Embryonic facial prominence (tissue), 1 donor: ENCODE data around the gene PILRA.

ENCODE experiments used
- DNase-seq: peaks from one replicate; pipeline ENCODE4 v3.0.0-alpha.2; 2016; ENCODE audit errors: extremely low spot score

Gene PILRA

GRCh38 chr7:100411101-100411500 lies 37.8 kb downstream of the PILRA start:
- DNase-seq, result no peak

- DNase-seq, result no peak
Observed at GRCh38 chr7:100413346-100413745, 40.1 kb downstream of the PILRA start.

GRCh38 chr7:100413889-100414288 lies 40.6 kb downstream of the PILRA start:
- DNase-seq, result no peak

GRCh38 chr7:100415448-100415847 lies 42.2 kb downstream of the PILRA start:
- no peak for DNase-seq

- DNase-seq, result no peak
Observed at GRCh38 chr7:100418930-100419659, 45.8 kb downstream of the PILRA start.

- DNase-seq, result no peak
Observed at GRCh38 chr7:100419660-100420226, 46.5 kb downstream of the PILRA start.

- DNase-seq, result no peak
Observed at GRCh38 chr7:100423315-100423714, 50.0 kb downstream of the PILRA start.

DNA sequence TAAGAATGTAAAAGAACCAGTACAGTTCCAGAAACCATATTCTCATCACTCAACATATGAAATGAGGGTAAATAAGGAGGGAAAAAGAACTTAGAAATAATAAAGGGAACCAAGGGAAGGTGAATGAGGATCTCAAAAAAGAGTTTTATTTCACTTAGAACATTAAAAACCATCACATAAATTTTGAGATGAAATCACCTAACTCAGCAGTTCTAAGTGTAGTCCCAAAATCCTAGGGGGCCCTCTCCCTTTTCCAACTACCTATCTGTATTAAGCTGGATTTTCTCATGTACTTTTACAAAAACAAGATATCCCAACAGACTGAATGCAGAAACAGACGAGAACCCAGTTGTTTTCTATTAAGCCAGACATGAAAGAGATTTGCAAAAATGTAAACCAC lies 52.1 kb downstream of the PILRA start:
- DNase-seq, result no peak

- no peak for DNase-seq
Observed at GRCh38 chr7:100426516-100426915, 53.2 kb downstream of the PILRA start.

- no peak for DNase-seq
Observed at GRCh38 chr7:100427762-100428198, 54.5 kb downstream of the PILRA start.

GRCh38 chr7:100428199-100428966 lies 55.1 kb downstream of the PILRA start, which contains the start of gene ZCWPW1:
TSS of gene ZCWPW1 (minus strand) at chr7:100428703. CDS start at chr7:100420649, 8,054 bp downstream.
- DNase-seq, result peak; percentile 89

DNA sequence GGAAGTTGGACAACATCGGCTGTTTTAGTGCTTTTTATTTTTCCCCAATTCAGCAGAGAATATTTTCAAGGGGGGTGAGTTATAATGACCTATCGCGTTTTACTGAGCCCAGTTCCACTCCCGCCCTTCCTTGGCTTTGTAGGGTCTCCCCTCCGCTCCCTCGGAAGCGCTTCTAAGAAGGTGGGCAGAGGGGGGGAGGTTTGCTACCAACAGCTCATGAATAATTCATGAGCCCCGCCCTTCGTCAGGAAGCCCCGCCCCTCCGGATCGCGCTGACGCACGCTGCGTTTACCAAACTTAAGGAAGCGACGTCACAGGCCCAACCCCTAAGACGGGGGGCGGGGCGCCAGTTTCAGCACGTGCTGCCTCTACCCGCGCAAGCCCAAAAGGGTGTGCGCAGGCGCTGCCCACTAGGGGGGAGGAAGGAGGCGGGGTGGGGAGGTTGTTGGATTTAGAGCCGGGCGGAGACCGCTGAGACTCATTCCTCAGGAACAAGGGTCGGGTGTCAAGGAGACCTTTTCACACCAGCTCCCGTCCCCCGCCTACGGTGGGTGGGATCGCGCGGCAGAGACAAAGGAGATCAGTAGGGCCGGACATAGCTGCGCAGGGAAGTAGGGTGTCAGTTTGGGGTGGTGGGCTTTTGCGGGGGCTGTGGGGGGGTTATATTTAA lies 55.8 kb downstream of the PILRA start:
- DNase-seq, result peak; percentile 100

- DNase-seq, result peak; percentile 99
Observed at GRCh38 chr7:100429637-100430492, 56.6 kb downstream of the PILRA start, which contains the start of gene MEPCE. TSS of gene MEPCE (plus strand) at chr7:100429831. CDS start at chr7:100430019, 188 bp downstream.

DNA sequence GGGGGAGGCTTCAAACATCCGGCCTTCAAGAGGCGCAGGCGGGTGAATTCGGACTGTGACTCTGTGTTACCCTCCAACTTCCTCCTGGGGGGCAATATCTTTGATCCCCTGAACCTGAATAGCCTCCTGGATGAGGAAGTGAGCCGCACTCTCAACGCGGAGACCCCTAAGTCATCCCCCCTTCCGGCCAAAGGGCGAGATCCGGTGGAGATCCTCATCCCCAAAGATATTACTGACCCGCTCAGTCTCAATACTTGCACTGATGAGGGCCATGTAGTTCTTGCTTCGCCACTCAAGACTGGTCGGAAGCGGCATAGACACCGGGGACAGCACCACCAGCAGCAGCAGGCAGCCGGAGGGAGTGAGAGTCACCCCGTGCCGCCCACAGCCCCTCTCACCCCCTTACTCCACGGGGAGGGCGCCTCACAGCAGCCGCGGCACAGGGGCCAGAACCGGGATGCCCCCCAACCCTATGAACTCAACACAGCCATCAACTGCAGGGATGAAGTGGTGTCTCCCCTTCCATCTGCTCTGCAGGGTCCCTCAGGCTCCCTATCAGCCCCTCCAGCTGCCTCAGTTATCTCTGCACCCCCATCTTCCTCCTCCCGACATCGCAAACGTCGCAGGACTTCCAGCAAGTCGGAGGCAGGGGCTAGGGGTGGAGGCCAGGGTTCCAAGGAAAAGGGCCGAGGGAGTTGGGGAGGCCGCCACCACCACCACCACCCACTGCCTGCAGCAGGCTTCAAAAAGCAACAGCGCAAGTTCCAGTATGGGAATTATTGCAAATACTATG lies 57.4 kb downstream of the PILRA start:
- no peak for DNase-seq

DNA sequence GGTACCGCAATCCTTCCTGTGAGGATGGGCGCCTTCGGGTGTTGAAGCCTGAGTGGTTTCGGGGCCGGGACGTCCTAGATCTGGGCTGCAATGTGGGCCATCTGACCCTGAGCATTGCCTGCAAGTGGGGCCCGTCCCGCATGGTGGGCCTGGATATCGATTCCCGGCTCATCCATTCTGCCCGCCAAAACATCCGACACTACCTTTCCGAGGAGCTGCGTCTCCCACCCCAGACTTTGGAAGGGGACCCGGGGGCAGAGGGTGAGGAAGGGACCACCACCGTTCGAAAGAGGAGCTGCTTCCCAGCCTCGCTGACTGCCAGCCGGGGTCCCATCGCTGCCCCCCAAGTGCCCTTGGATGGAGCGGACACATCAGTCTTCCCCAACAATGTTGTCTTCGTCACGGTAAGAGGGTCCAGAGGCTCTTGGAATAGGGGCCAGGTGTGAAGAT lies 58.0 kb downstream of the PILRA start:
- no peak for DNase-seq

GRCh38 chr7:100432053-100432452 lies 58.8 kb downstream of the PILRA start:
- DNase-seq, result no peak

DNA sequence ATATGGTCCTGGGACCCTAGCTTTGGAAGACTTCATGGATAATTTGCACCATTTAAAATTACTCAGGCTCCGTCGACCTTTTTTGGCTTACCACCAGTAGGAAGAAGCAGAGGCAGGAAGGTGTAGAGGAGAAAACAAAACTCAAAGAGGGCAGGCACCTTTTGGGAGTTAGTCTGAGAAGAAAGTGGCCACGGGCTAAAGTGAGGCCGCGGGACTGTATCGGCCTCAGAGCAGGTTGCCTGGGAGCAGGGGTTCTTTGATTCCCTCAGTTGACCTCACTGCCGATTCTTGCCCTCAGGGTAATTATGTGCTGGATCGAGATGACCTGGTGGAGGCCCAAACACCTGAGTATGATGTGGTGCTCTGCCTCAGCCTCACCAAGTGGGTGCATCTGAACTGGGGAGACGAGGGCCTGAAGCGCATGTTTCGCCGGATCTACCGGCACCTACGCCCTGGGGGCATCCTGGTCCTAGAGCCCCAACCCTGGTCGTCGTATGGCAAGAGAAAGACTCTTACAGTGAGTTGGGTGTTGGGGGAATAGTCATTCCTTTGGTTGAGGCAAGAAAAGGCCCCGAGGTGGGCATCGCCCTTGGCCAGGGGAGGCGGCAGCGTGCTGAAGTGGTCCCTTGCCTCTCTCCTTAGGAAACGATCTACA lies 59.5 kb downstream of the PILRA start:
- DNase-seq, result no peak

- DNase-seq, result no peak
Observed at GRCh38 chr7:100433276-100433591, 59.9 kb downstream of the PILRA start.

- DNase-seq, result no peak
Observed at GRCh38 chr7:100433592-100434296, 60.5 kb downstream of the PILRA start.
